Measurements from ENCODE around the gene FAM168B.

- TF ChIP-seq CTCF (IDR thresholded peaks at IDR 0.05) (no peak), POLR2AphosphoS5 (IDR thresholded peaks at IDR 0.05) (no peak), POLR2A (IDR thresholded peaks at IDR 0.05) (no peak)
Measured at GRCh38 chr2:131049150-131049718, 44.0 kb downstream of the FAM168B start.

All from prostate gland (tissue), 2 donors.